NT2/D1 (cell line): ENCODE measurements around the gene LRP5.

Experiments used
- DNase-seq: peaks from one replicate; pipeline ENCODE4 v3.0.0-alpha.2; 2011; ENCODE audit warnings: low read depth, low spot score
- H3K27me3 ChIP-seq: 2 replicates; pipeline ENCODE4 v1.6.0; 2011; ENCODE audit warnings: mild to moderate bottlenecking; ENCODE audit not compliant: insufficient read length, insufficient read depth
- H3K36me3 ChIP-seq: 2 replicates; pipeline ENCODE4 v1.6.1; 2011; ENCODE audit warnings: mild to moderate bottlenecking, low read length, mixed read lengths; ENCODE audit not compliant: insufficient read depth, insufficient read length
- H3K4me1 ChIP-seq: 2 replicates; pipeline ENCODE4 v1.5.1; 2011; ENCODE audit not compliant: insufficient read depth, insufficient read length
- H3K4me3 ChIP-seq: 2 replicates; pipeline ENCODE4 v1.5.1; 2011; ENCODE audit warnings: low read depth; ENCODE audit not compliant: insufficient read length
- H3K9ac ChIP-seq: 2 replicates; pipeline ENCODE4 v1.6.0; 2011; ENCODE audit warnings: low read depth; ENCODE audit not compliant: insufficient read length
- H3K9me3 ChIP-seq: 2 replicates; pipeline ENCODE4 v1.5.1; 2011; ENCODE audit warnings: mild to moderate bottlenecking, low read length; ENCODE audit not compliant: insufficient read depth
- SUZ12 ChIP-seq: IDR thresholded peaks from 2 replicates; pipeline ENCODE4 v1.6.1; 2011; ENCODE audit not compliant: insufficient read length, insufficient read depth; ENCODE audit errors: extremely low read depth
- YY1 ChIP-seq: IDR thresholded peaks from 2 replicates; pipeline ENCODE4 v1.6.1; 2011; ENCODE audit not compliant: insufficient read length, insufficient read depth
- ZNF274 ChIP-seq: IDR thresholded peaks from 2 replicates; pipeline ENCODE4 v1.6.1; 2011; ENCODE audit warnings: mild to moderate bottlenecking, low read depth, low read length

The LRP5 gene

DNA sequence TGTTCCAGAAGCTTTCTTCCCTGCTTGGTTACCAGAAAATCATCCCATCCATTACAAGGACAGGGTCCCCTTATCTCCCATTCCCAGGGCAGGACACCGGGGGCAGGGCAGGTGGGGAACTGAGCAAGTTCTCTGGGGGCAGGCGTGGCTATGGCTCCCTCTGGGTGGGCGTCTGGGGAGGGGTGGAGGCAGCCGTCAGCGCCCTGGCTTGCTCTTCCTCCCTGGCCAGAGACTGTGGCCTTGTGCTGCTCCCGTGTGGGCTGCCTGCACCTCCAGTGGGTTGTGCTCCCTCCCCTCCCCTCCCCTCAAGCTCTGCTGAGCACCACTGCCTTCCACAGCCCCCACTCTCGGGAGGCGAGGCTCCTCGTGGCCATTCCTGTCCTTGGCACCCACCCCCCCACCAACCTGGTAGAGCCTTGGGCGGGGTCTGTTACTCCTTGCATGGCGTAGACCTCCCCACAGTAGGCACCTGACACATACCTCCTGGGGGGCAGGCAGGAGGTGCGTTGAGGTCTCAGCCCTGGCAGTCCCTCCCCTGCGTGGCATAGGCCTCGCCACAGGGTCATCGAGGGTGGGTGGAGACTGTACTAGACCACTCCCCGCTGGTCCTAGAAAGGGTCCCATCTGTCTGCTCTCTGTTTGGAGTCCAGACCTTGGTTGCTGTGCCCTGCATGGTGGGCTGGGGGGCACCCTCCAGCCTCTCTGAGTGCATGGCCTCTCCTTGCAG, 123.9 kb downstream of the LRP5 start:
- peaks cover 27% of the 10 kb centered on the region for H3K4me1 ChIP-seq
- no peaks in the 10 kb centered on the region for H3K27me3 ChIP-seq
- H3K9ac ChIP-seq = no peak overlapping the region
- TF ChIP-seq SUZ12 = no peak
- TF ChIP-seq YY1 = no peak
- no peak for TF ChIP-seq ZNF274
- no peak overlapping the region for H3K4me3 ChIP-seq
- peaks cover 59% of the 10 kb centered on the region for H3K36me3 ChIP-seq
- DNase-seq = no peak
- no peaks in the 10 kb centered on the region for H3K9me3 ChIP-seq

DNA sequence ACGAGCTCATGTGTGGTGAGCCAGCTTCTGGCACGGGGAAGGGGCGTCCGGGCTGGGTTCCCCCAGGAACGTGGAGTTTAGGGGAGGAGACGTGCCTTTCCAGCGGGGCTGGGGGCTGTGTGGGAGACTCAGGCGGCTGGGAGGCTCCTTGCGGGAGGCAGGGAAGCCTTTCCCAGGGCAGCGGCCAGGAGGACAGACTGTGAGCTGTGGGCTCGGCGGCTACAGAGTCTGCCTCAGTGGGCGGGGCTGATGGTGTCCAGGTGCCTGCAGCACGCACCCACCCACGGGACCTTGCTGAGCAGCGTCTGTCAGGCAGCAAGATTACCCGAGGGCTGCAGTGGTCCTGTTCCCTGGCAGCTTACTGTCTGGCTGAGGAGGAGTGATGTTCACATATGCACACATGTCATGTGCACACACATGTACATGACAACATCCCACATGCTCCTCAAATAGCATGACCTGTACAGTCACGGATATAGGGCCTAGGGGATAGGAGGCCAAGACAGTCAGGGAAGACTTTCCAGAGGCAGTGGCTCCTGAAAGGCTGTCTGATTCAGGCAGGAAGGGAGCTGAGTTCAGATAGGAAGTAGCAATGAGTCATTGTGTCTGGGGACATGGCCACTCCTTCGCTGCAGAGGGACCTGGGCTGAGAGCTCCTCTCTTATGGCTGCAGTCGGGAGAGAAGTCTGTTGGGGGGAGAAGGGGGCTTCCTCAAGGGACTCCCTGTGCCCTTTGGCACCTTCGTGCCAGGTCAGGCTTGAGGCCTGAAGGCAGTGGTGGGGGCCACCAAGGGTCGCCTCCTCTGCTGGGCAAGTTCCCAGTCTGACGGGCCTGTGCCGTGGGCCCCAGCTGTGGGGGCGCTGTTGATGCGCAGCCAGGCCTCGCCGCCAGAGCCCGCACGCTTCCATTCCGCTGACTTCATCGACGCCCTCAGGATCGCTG, 124.9 kb downstream of the LRP5 start:
- no peak for TF ChIP-seq ZNF274
- no peak for TF ChIP-seq YY1
- no peak for TF ChIP-seq SUZ12
- Histone ChIP-seq H3K9me3 (no peaks in the 10 kb centered on the region), H3K4me1 (peaks cover 28% of the 10 kb centered on the region), H3K4me3 (no peak overlapping the region), H3K27me3 (no peaks in the 10 kb centered on the region), H3K36me3 (peaks cover 53% of the 10 kb centered on the region), H3K9ac (no peak overlapping the region)
- no peak for DNase-seq

DNA sequence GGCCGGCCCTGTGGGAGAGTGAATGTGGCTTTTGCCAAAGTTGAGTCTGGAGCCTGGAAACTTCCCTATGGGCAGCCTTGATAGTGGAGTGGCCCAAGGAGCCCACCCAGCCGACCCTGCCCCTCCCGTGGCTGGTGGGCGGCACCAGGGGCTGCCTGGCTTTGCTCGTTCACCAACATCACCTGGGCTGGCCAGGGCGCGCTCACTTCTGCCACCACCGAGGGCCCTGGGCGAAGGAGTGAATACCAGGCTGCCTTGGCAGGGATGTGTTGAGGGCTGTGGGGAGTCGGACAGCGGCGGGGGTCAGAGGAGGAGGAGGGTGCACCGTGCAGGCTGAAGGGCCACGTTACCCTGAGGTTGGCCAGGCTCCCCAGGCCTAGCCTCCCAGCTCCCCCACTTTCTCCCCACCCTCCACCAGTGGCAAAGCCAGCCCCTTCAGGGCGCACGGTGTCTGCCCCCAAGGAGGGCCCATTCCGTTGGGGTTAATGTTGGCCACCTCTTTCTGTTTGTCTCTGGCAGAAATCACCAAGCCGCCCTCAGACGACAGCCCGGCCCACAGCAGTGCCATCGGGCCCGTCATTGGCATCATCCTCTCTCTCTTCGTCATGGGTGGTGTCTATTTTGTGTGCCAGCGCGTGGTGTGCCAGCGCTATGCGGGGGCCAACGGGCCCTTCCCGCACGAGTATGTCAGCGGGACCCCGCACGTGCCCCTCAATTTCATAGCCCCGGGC, 125.7 kb downstream of the LRP5 start:
- Histone ChIP-seq H3K4me3 (no peak overlapping the region), H3K36me3 (peaks cover 57% of the 10 kb centered on the region), H3K9ac (no peak overlapping the region), H3K4me1 (peaks cover 34% of the 10 kb centered on the region), H3K9me3 (no peaks in the 10 kb centered on the region), H3K27me3 (no peaks in the 10 kb centered on the region)
- TF ChIP-seq YY1 = no peak
- TF ChIP-seq SUZ12 = no peak
- TF ChIP-seq ZNF274 = no peak
- no peak for DNase-seq

DNA sequence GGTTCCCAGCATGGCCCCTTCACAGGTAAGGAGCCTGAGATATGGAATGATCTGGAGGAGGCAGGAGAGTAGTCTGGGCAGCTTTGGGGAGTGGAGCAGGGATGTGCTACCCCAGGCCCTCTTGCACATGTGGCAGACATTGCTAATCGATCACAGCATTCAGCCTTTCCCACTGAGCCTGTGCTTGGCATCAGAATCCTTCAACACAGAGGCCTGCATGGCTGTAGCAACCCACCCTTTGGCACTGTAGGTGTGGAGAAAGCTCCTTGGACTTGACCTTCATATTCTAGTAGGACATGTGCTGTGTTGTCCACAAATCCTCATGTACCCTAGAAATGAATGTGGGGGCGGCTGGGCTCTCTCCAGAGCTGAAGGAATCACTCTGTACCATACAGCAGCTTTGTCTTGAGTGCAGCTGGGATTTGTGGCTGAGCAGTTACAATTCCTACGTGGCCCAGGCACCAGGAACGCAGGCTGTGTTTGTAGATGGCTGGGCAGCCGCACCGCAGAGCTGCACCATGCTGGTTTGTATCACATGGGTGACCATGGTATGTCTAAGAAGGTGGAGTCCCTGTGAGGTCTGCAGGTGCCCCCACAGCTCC, 126.4 kb downstream of the LRP5 start:
- Histone ChIP-seq H3K4me3 (no peak overlapping the region), H3K9me3 (no peaks in the 10 kb centered on the region), H3K27me3 (no peaks in the 10 kb centered on the region), H3K4me1 (peaks cover 34% of the 10 kb centered on the region), H3K36me3 (peaks cover 50% of the 10 kb centered on the region), H3K9ac (no peak overlapping the region)
- no peak for TF ChIP-seq YY1
- no peak for TF ChIP-seq SUZ12
- TF ChIP-seq ZNF274 = no peak
- no peak for DNase-seq

DNA sequence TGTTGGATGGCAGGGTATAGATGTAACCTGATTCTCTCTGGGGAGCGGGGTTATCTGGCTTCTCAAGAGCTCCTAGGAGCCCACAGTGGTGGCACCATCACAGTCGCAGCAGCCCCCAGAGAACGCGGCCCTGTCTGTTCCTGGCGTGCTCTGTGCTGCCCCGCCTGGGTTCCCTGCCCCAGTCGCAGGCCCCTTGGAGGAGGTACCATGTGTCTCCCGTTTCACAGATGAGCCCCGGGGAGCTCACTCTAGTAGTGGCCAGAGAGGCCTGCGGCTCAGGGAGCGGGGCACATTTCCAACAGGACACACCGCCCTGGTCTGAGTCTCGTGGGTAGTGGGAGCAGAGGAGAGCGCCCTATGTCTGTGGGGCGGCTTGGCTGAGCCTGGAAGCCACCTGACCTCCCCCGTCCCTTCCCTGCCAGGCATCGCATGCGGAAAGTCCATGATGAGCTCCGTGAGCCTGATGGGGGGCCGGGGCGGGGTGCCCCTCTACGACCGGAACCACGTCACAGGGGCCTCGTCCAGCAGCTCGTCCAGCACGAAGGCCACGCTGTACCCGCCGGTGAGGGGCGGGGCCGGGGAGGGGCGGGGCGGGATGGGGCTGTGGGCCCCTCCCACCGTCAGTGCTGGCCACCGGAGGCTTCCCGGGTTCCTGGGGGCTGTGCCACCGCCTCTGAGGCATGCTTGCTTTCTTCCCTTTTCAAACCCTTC, 127.1 kb downstream of the LRP5 start:
- TF ChIP-seq ZNF274 (no peak), SUZ12 (no peak), YY1 (no peak)
- Histone ChIP-seq H3K9me3 (no peaks in the 10 kb centered on the region), H3K27me3 (no peaks in the 10 kb centered on the region), H3K36me3 (peaks cover 45% of the 10 kb centered on the region), H3K4me1 (peaks cover 34% of the 10 kb centered on the region), H3K4me3 (no peak overlapping the region), H3K9ac (no peak overlapping the region)
- DNase-seq = no peak

DNA sequence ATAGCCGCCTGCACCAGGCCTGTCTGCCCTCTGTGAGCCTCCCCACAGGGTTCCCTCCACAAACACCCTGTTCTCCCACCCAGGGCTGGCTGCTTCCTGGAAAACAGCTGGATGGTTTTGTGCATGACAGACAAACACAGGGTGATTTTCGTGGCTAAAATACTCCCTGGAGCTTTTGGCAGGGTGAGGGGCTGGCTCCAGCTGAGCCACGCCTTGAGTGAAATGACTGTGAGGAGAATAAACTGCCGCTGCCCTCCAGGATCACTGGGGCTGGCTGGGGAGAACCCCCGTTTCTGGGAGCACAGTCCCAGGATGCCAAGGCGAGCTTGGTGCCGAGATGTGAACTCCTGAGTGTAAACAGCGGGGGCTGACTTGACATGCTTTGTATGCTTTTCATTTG, 127.8 kb downstream of the LRP5 start:
- DNase-seq = no peak
- Histone ChIP-seq H3K9me3 (no peaks in the 10 kb centered on the region), H3K4me1 (peaks cover 34% of the 10 kb centered on the region), H3K4me3 (no peak overlapping the region), H3K27me3 (no peaks in the 10 kb centered on the region), H3K36me3 (peaks cover 38% of the 10 kb centered on the region), H3K9ac (peak overlapping the region; percentile 11)
- TF ChIP-seq ZNF274 (no peak), SUZ12 (no peak)
